Measurements from ENCODE around the gene ATG10. TPM values are rescaled to one million over a fixed set of nuclear protein-coding genes. Genes with fewer than 3 reads are reported as not detected.

The ATG10 gene
- polyA plus RNA-seq, 1 of the 3 experiments (the other 2 are of a cell fraction), result 3.2 TPM

- TF ChIP-seq, protein P1, sequence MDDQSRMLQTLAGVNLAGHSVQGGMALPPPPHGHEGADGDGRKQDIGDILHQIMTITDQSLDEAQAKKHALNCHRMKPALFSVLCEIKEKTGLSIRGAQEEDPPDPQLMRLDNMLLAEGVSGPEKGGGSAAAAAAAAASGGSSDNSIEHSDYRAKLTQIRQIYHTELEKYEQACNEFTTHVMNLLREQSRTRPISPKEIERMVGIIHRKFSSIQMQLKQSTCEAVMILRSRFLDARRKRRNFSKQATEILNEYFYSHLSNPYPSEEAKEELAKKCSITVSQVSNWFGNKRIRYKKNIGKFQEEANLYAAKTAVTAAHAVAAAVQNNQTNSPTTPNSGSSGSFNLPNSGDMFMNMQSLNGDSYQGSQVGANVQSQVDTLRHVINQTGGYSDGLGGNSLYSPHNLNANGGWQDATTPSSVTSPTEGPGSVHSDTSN (IDR thresholded peaks at IDR 0.05), result no peak
- TF ChIP-seq POLR2AphosphoS5 (IDR thresholded peaks at IDR 0.05; ENCODE audit: low read depth, low read length) (no peak), SIN3A (IDR thresholded peaks at IDR 0.05; ENCODE audit: borderline replicate concordance, low read depth, low read length) (no peak), NFIC (IDR thresholded peaks at IDR 0.05; ENCODE audit: borderline replicate concordance) (no peak)
- TF ChIP-seq, protein P2, sequence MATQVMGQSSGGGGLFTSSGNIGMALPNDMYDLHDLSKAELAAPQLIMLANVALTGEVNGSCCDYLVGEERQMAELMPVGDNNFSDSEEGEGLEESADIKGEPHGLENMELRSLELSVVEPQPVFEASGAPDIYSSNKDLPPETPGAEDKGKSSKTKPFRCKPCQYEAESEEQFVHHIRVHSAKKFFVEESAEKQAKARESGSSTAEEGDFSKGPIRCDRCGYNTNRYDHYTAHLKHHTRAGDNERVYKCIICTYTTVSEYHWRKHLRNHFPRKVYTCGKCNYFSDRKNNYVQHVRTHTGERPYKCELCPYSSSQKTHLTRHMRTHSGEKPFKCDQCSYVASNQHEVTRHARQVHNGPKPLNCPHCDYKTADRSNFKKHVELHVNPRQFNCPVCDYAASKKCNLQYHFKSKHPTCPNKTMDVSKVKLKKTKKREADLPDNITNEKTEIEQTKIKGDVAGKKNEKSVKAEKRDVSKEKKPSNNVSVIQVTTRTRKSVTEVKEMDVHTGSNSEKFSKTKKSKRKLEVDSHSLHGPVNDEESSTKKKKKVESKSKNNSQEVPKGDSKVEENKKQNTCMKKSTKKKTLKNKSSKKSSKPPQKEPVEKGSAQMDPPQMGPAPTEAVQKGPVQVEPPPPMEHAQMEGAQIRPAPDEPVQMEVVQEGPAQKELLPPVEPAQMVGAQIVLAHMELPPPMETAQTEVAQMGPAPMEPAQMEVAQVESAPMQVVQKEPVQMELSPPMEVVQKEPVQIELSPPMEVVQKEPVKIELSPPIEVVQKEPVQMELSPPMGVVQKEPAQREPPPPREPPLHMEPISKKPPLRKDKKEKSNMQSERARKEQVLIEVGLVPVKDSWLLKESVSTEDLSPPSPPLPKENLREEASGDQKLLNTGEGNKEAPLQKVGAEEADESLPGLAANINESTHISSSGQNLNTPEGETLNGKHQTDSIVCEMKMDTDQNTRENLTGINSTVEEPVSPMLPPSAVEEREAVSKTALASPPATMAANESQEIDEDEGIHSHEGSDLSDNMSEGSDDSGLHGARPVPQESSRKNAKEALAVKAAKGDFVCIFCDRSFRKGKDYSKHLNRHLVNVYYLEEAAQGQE (IDR thresholded peaks at IDR 0.05; ENCODE audit: low read depth, low read length), result no peak
Measured at GRCh38 chr5:82072138-82072537, 100.3 kb downstream of the ATG10 start (continued).

DNA sequence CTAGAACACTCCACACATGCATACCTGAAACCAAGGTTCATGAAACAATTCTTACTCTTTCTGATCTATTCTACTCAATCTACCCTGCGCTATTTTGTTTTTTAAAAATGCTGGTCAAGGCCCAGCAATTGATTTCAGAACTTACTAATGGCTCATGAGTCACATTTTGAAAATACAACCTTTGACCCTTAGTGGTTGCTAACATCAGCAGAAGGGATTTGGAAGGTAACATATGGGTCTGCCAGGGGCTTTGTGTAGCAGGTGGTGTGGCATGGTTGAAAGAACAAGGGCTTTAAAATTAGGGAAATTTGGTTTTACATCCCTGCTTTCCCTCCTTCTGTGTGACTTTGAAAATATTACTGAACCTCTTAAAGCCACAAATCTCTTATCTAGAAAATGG, 101.4 kb downstream of the ATG10 start:
- Histone ChIP-seq H3F3A (replicated peaks; ENCODE audit: insufficient read depth) (no peaks in the 10 kb centered on the region), H3K4me2 (no peak overlapping the region), H4K20me1 (ENCODE audit: insufficient read depth) (no peaks in the 10 kb centered on the region), H3K27me3 (ENCODE audit: insufficient read depth) (no peaks in the 10 kb centered on the region), H3K9ac (no peak overlapping the region), H3K4me3 (ENCODE audit: low read depth in 2 of 2, low read length in 1 of 2) (no peak overlapping the region), H3K9me2 (no peaks in the 10 kb centered on the region), H3K79me2 (ENCODE audit: insufficient read depth) (no peaks in the 10 kb centered on the region), H3K36me3 (replicated peaks in 1 of 2; ENCODE audit: control insufficient read depth in 1 of 2, insufficient read depth in 2 of 2, low read length in 1 of 2) (no peaks in the 10 kb centered on the region), H3K4me1 (ENCODE audit: control insufficient read depth in 1 of 2, insufficient read depth in 2 of 2, low read depth in 1 of 2, low read length in 1 of 2) (no peaks in the 10 kb centered on the region), H3K9me3 (no peaks in the 10 kb centered on the region), H2AFZ (ENCODE audit: low read depth) (no peak overlapping the region), H3K27ac (ENCODE audit: low read depth in 2 of 2, low read length in 1 of 2) (no peak overlapping the region)
- CTCF ChIA-PET, result no interaction called here
- 97% methylated on average over 1 of the region's 1 CpG for WGBS (ENCODE audit: low lambda C conversion rate)
- DNase-seq, result no peak
- TF ChIP-seq GABPA (IDR thresholded peaks at IDR 0.05; ENCODE audit: low read depth) (no peak), JUND (IDR thresholded peaks at IDR 0.05) (no peak), SMC3 (IDR thresholded peaks at IDR 0.05; ENCODE audit: low read depth, low read length) (no peak), CHD2 (IDR thresholded peaks at IDR 0.05; ENCODE audit: low read length, partially characterized antibody) (no peak), ELF1 (IDR thresholded peaks at IDR 0.05) (no peak), MEF2A (IDR thresholded peaks at IDR 0.05; ENCODE audit: borderline replicate concordance, low read depth) (no peak), FOSL2 (IDR thresholded peaks at IDR 0.05; ENCODE audit: borderline replicate concordance, low read depth) (no peak), TAF1 (IDR thresholded peaks at IDR 0.05; ENCODE audit: borderline replicate concordance, low read depth, low read length) (no peak), POLR2AphosphoS5 (IDR thresholded peaks at IDR 0.05; ENCODE audit: low read depth, low read length) (no peak), TCF12 (IDR thresholded peaks at IDR 0.05) (no peak), SIN3A (IDR thresholded peaks at IDR 0.05; ENCODE audit: borderline replicate concordance, low read depth, low read length) (no peak), NRF1 (IDR thresholded peaks at IDR 0.05; ENCODE audit: low read depth, low read length) (no peak), TEAD4 (IDR thresholded peaks at IDR 0.05; ENCODE audit: borderline replicate concordance, insufficient read depth) (no peak), EZH2phosphoT487 (IDR thresholded peaks at IDR 0.05; ENCODE audit: borderline replicate concordance, low read depth) (no peak), EP300 (IDR thresholded peaks at IDR 0.05; ENCODE audit: borderline replicate concordance in 1 of 2, low read depth in 1 of 2, low read length in 1 of 2) (no peak), USF2 (IDR thresholded peaks at IDR 0.05; ENCODE audit: borderline replicate concordance, low read depth, low read length) (no peak)
- TF ChIP-seq, protein P2 (IDR thresholded peaks at IDR 0.05; ENCODE audit: low read depth, low read length), result no peak
- TF ChIP-seq, protein P3, sequence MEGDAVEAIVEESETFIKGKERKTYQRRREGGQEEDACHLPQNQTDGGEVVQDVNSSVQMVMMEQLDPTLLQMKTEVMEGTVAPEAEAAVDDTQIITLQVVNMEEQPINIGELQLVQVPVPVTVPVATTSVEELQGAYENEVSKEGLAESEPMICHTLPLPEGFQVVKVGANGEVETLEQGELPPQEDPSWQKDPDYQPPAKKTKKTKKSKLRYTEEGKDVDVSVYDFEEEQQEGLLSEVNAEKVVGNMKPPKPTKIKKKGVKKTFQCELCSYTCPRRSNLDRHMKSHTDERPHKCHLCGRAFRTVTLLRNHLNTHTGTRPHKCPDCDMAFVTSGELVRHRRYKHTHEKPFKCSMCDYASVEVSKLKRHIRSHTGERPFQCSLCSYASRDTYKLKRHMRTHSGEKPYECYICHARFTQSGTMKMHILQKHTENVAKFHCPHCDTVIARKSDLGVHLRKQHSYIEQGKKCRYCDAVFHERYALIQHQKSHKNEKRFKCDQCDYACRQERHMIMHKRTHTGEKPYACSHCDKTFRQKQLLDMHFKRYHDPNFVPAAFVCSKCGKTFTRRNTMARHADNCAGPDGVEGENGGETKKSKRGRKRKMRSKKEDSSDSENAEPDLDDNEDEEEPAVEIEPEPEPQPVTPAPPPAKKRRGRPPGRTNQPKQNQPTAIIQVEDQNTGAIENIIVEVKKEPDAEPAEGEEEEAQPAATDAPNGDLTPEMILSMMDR (IDR thresholded peaks at IDR 0.05), result no peak
- TF ChIP-seq, protein P4, sequence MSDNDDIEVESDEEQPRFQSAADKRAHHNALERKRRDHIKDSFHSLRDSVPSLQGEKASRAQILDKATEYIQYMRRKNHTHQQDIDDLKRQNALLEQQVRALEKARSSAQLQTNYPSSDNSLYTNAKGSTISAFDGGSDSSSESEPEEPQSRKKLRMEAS (IDR thresholded peaks at IDR 0.05; ENCODE audit: low read depth), result no peak
- POLR2A ChIA-PET, result no interaction called here
